ENCODE data around the gene TRIM58. TPM values are rescaled to one million over a fixed set of nuclear protein-coding genes. Genes with fewer than 3 reads are reported as not detected.

TRIM58 gene
- 1 to 10 TPM in 2 of 4 donors, under 1 TPM in 2; 0.42 to 7.3 (median 1.9) TPM for total RNA-seq

GRCh38 chr1:247857069-247857984 is at the start of gene TRIM58:
Gene TRIM58 (plus strand): TSS chr1:247857187. CDS start chr1:247857247, 60 bp downstream.
- TF ChIP-seq POLR2AphosphoS5 (IDR thresholded peaks at IDR 0.05): peak in 1 of 2 donors; percentile 19
- TF ChIP-seq POLR2A (IDR thresholded peaks at IDR 0.05; ENCODE audit: low read depth): no peak
- TF ChIP-seq CTCF (IDR thresholded peaks at IDR 0.05): no peak
- TF ChIP-seq EP300 (IDR thresholded peaks at IDR 0.05): no peak
- Histone ChIP-seq H3K4me3 (peak within 1 kb of the TSS; percentile 40 to 73 (median 49)), H3K9me3 (no peaks in the 10 kb centered on the region), H3K27ac (replicated peaks in 1 of 4) (peak within 1 kb of the TSS in 1 of 4 donors; percentile 71), H3K36me3 (peaks cover 0 to 10% (median 0%) of the 10 kb centered on the region in 4 donors), H3K27me3 (peaks cover 0 to 44% (median 6%) of the 10 kb centered on the region in 4 donors), H3K4me1 (peaks cover 0 to 14% (median 12%) of the 10 kb centered on the region in 4 donors)
- no peak for DNase-seq (ENCODE audit: extremely low spot score)
- intact Hi-C loops (cut with DNase I): no loop called here
- 2% methylated on average over 10 of the region's 109 CpGs for WGBS

- no peaks in the 10 kb centered on the region for H3K27me3 ChIP-seq
These were observed 44.4 kb upstream of the TRIM58 start for GRCh38 chr1:247812637-247813036.

GRCh38 chr1:247822060-247822459 is 34.9 kb upstream of the TRIM58 start:
- no peaks in the 10 kb centered on the region for H3K9me3 ChIP-seq
- no peaks in the 10 kb centered on the region for H3K36me3 ChIP-seq
- H3K4me1 ChIP-seq: no peaks in the 10 kb centered on the region
- DNase-seq (ENCODE audit: extremely low spot score): no peak
- no peak overlapping the region for H3K4me3 ChIP-seq
- H3K27me3 ChIP-seq: no peaks in the 10 kb centered on the region
- 34% methylated on average over 2 of the region's 2 CpGs for WGBS
- intact Hi-C loops (cut with DNase I): no loop called here
- no peak overlapping the region for H3K27ac ChIP-seq (replicated peaks in 1 of 4)
- TF ChIP-seq CTCF (IDR thresholded peaks at IDR 0.05) (no peak), POLR2A (IDR thresholded peaks at IDR 0.05; ENCODE audit: low read depth) (no peak), EP300 (IDR thresholded peaks at IDR 0.05) (no peak)

More at GRCh38 chr1:247812637-247813036, 44.4 kb upstream of the TRIM58 start:
- H3K36me3 ChIP-seq: no peaks in the 10 kb centered on the region
- intact Hi-C loops (cut with DNase I): no loop called here
- H3K27ac ChIP-seq (replicated peaks in 1 of 4): no peak overlapping the region
- TF ChIP-seq POLR2A (IDR thresholded peaks at IDR 0.05; ENCODE audit: low read depth): no peak
- no peak for TF ChIP-seq POLR2AphosphoS5 (IDR thresholded peaks at IDR 0.05)
- no peak for TF ChIP-seq EP300 (IDR thresholded peaks at IDR 0.05)
- no peak for TF ChIP-seq CTCF (IDR thresholded peaks at IDR 0.05)
- no peaks in the 10 kb centered on the region for H3K4me1 ChIP-seq
- 58% methylated on average over 2 of the region's 2 CpGs for WGBS
- peaks cover 0 to 8% (median 0%) of the 10 kb centered on the region in 4 donors for H3K9me3 ChIP-seq
- no peak for DNase-seq (ENCODE audit: extremely low spot score)
- no peak overlapping the region for H3K4me3 ChIP-seq

- intact Hi-C loops (cut with DNase I): no loop called here
- Histone ChIP-seq H3K4me1 (no peaks in the 10 kb centered on the region), H3K4me3 (no peak within 1 kb of the TSS), H3K36me3 (no peaks in the 10 kb centered on the region), H3K27ac (replicated peaks in 1 of 4) (no peak within 1 kb of the TSS), H3K27me3 (no peaks in the 10 kb centered on the region), H3K9me3 (no peaks in the 10 kb centered on the region)
- 66% methylated on average over 6 of the region's 6 CpGs for WGBS
- TF ChIP-seq CTCF (IDR thresholded peaks at IDR 0.05) (no peak), POLR2A (IDR thresholded peaks at IDR 0.05; ENCODE audit: low read depth) (no peak), POLR2AphosphoS5 (IDR thresholded peaks at IDR 0.05) (no peak), EP300 (IDR thresholded peaks at IDR 0.05) (no peak)
- no peak for DNase-seq (ENCODE audit: extremely low spot score)
These were observed 33.0 kb upstream of the TRIM58 start, which contains the start of gene OR14A16 for GRCh38 chr1:247824023-247824422. Gene OR14A16 (minus strand): TSS chr1:247824119. CDS start chr1:247815729, 8,390 bp downstream.

All from esophagus muscularis mucosa (tissue), 4 donors.